ENCODE measurements around the gene LYRM4.

DNA sequence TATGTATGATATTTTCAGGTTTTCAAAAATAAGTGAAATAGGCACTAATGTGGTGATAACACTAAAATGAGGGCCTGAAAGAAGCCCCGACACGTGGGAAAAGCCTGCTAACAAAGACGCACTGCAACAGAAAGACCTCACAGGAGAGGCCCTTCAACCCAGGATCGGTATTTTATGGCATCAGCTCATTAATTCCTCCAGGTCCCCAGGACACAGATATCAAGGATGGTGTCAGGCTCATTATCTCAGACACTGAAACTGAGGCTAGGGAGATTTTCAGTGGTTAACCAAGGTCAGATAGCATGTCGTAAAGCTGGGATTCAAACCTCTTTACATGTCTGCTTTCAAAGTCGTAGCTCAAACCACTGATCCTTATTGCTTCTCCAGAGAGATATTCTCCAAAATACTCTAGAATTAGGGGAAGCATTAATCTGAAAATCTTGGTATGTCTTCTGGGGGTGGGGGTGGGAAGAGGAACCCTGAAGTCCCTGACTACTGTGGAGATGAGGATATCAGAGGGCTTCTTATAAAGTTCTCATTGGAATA is 111.5 kb downstream of the LYRM4 start:
- TF ChIP-seq EZH2phosphoT487 (IDR thresholded peaks at IDR 0.05; ENCODE audit: low read depth): no peak
- TF ChIP-seq CTCF (IDR thresholded peaks at IDR 0.05; ENCODE audit: low read depth, low read length): no peak
